HG02938 (cell line): Measurements from ENCODE around the gene OR4D9.
"Not testable (repeated sequence)": the region's sequence is repeated elsewhere in the genome, so short reads cannot be mapped to it uniquely, and the experiment has no call there.

ENCODE experiments used
- ATAC-seq: cut with Tn5 transposase; IDR thresholded peaks from one replicate; pipeline ENCODE4 v1.9.1; 2021; ENCODE audit warnings: mild to moderate bottlenecking, moderate library complexity; ENCODE audit not compliant: unreplicated experiment

OR4D9 gene

GRCh38 chr11:59510941-59511589, at the start of gene OR4D9:
TSS of gene OR4D9 (plus strand) at chr11:59511539. CDS start at chr11:59514913, 3,374 bp downstream.
- ATAC-seq = no peak

- ATAC-seq = no peak
Measured at GRCh38 chr11:59463190-59463641, 48.1 kb upstream of the OR4D9 start.

GRCh38 chr11:59473015-59473414, 38.3 kb upstream of the OR4D9 start, which contains the start of gene OR4D10:
TSS of gene OR4D10 (plus strand) at chr11:59473315. CDS start at chr11:59477430, 4,115 bp downstream.
- ATAC-seq = no peak

- no peak for ATAC-seq
Measured at GRCh38 chr11:59475176-59475575, 36.2 kb upstream of the OR4D9 start.

DNA sequence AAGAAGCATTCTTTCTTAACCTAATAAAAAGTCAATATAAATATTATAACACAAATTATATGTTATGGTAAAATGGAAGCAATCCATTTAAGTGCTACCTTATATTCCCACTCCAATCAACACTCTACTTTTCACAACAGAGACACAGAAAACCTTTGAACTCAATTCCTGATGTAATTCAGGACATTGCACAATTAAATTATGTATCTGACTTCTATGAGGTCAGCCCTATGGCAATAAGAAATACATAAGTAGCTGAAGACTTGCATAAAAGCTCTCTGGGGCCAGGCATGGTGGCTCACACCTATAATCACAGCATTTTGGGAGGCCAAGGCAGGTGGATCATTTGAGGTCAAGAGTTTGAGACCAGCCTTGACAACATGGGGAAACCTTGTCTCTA, 31.4 kb upstream of the OR4D9 start:
- no peak for ATAC-seq

GRCh38 chr11:59480359-59480758, 31.0 kb upstream of the OR4D9 start:
- no peak for ATAC-seq

GRCh38 chr11:59501931-59502330, 9.4 kb upstream of the OR4D9 start:
- ATAC-seq = no peak

- ATAC-seq = no peak
Measured at GRCh38 chr11:59503276-59503675, 8.1 kb upstream of the OR4D9 start, which contains the start of gene OR4D11. TSS of gene OR4D11 (plus strand) at chr11:59503576. CDS start at chr11:59503576, 0 bp downstream.

GRCh38 chr11:59511675-59512074, 336 bp downstream of the OR4D9 start:
- no peak for ATAC-seq

- not testable (repeated sequence) for ATAC-seq
Measured at GRCh38 chr11:59520139-59520538, 8.8 kb downstream of the OR4D9 start.

- ATAC-seq = no peak
Measured at GRCh38 chr11:59520741-59521140, 9.4 kb downstream of the OR4D9 start.

- ATAC-seq = no peak
Measured at GRCh38 chr11:59523541-59523940, 12.2 kb downstream of the OR4D9 start.

GRCh38 chr11:59528711-59529110, 17.4 kb downstream of the OR4D9 start:
- ATAC-seq = no peak

- ATAC-seq = no peak
Measured at GRCh38 chr11:59532620-59533019, 21.3 kb downstream of the OR4D9 start.

DNA sequence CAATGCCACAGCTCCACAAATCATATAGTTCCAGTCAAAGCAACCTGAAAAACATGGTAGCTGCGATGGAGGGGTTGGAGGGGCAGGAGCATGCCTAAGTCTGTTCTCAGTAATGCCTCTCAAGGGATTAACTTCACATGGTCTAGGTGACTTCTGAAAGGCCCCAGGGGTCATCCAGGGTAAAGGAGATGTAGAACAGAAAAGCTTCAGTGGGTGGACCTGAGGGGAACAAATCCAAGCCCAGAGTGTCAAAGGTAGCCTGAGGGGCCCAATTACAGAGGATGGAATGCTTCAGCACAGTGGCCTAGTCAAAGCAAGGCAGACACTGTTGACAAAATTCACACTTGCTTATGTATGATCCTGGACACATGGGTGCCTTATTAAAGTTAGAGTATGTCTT, 23.3 kb downstream of the OR4D9 start:
- ATAC-seq = no peak

- ATAC-seq = no peak
Measured at GRCh38 chr11:59542142-59542810, 30.9 kb downstream of the OR4D9 start.

DNA sequence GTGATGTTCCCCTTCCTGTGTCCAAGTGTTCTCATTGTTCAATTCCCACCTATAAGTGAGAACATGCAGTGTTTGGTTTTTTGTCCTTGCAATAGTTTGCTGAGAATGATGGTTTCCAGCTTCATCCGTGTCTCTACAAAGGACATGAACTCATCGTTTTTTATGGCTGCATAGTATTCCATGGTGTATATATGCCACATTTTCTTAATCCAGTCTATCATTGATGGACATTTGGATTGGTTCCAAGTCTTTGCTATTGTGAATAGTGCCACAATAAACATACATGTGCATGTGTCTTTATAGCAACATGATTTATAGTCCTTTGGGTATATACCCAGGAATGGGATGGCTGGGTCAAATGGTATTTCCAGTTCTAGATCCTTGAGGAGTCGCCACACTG, 32.4 kb downstream of the OR4D9 start:
- not testable (repeated sequence) for ATAC-seq

- no peak for ATAC-seq
Measured at GRCh38 chr11:59544869-59545178, 33.5 kb downstream of the OR4D9 start.

GRCh38 chr11:59545179-59546020, 34.1 kb downstream of the OR4D9 start:
- ATAC-seq = no peak

GRCh38 chr11:59547605-59548308, 36.4 kb downstream of the OR4D9 start:
- not testable (repeated sequence) for ATAC-seq

DNA sequence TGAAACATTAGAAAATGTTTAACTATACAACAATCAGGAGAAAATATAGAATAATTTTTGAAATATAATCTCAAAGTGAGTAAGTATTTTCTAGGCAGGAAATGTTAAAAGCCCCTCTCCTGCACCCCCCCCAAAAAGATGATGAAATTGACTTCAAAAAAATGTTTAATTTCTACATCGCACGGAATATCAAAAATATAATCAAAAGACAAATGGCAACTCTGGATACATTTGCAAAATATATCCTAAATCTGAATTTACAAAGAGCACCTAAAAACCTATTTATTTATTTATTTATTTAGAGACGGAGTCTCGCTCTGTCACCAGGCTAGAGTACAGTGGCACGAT, 36.9 kb downstream of the OR4D9 start:
- no peak for ATAC-seq
